Measurements from ENCODE around the gene MTMR3. TPM values are rescaled to one million over a fixed set of nuclear protein-coding genes. Genes with fewer than 3 reads are reported as not detected.

Gene MTMR3
- polyA plus RNA-seq, 1 of the 3 experiments (the other 2 are of a cell fraction), result 20.4 TPM

GRCh38 chr22:29877620-29878019 is 5.4 kb upstream of the MTMR3 start:
- H3K27ac ChIP-seq (ENCODE audit: low read depth in 2 of 2, low read length in 1 of 2), result no peak overlapping the region
- TF ChIP-seq IRF3 (IDR thresholded peaks at IDR 0.05; ENCODE audit: low read depth, low read length), result no peak
- no peak for TF ChIP-seq FOSL2 (IDR thresholded peaks at IDR 0.05; ENCODE audit: borderline replicate concordance, low read depth)
- no peak for TF ChIP-seq RXRA (IDR thresholded peaks at IDR 0.05; ENCODE audit: borderline replicate concordance, low read depth)
- TF ChIP-seq GABPA (IDR thresholded peaks at IDR 0.05; ENCODE audit: low read depth), result no peak
- no peak for TF ChIP-seq MEF2A (IDR thresholded peaks at IDR 0.05; ENCODE audit: borderline replicate concordance, low read depth)
- no peak for TF ChIP-seq EZH2phosphoT487 (IDR thresholded peaks at IDR 0.05; ENCODE audit: borderline replicate concordance, low read depth)
- TF ChIP-seq RCOR1 (IDR thresholded peaks at IDR 0.05; ENCODE audit: low read length), result no peak
- TF ChIP-seq TAF1 (IDR thresholded peaks at IDR 0.05; ENCODE audit: borderline replicate concordance, low read depth, low read length), result no peak
- no peak for TF ChIP-seq FOXM1 (IDR thresholded peaks at IDR 0.05; ENCODE audit: low read depth)
- TF ChIP-seq ELF1 (IDR thresholded peaks at IDR 0.05), result no peak
- TF ChIP-seq USF2 (IDR thresholded peaks at IDR 0.05; ENCODE audit: borderline replicate concordance, low read depth, low read length), result no peak
- no peak for TF ChIP-seq TCF12 (IDR thresholded peaks at IDR 0.05)
- TF ChIP-seq REST (IDR thresholded peaks at IDR 0.05; ENCODE audit: low read depth, low read length), result no peak
- no peak for TF ChIP-seq NFIC (IDR thresholded peaks at IDR 0.05; ENCODE audit: borderline replicate concordance)
- POLR2A ChIA-PET, result no interaction called here
- H3K9me2 ChIP-seq, result no peaks in the 10 kb centered on the region
- no peaks in the 10 kb centered on the region for H3K36me3 ChIP-seq (replicated peaks in 1 of 2; ENCODE audit: control insufficient read depth in 1 of 2, insufficient read depth in 2 of 2, low read length in 1 of 2)
- 59% methylated on average over 2 of the region's 2 CpGs for WGBS (ENCODE audit: low lambda C conversion rate)
- CTCF ChIA-PET, result interaction anchor here (0.8 kb wide), 1 partner anchor 252 kb away, joined by 3 read pairs; no protein-coding TSS in a partner anchor
- H3K4me3 ChIP-seq (ENCODE audit: low read depth in 2 of 2, low read length in 1 of 2), result no peak overlapping the region
- no peaks in the 10 kb centered on the region for H3F3A ChIP-seq (replicated peaks; ENCODE audit: insufficient read depth)
- no peaks in the 10 kb centered on the region for H3K79me2 ChIP-seq (ENCODE audit: insufficient read depth)
- DNase-seq, result no peak
- no peaks in the 10 kb centered on the region for H3K27me3 ChIP-seq (ENCODE audit: insufficient read depth)
- H3K9ac ChIP-seq, result no peak overlapping the region
- H3K9me3 ChIP-seq, result no peaks in the 10 kb centered on the region
- 0 out of 2 replicates have a peak overlapping the region, but pooled peaks have one; percentile 5 for H2AFZ ChIP-seq (ENCODE audit: low read depth)
- H4K20me1 ChIP-seq (ENCODE audit: insufficient read depth), result no peaks in the 10 kb centered on the region
- no peak overlapping the region for H3K4me2 ChIP-seq
- H3K4me1 ChIP-seq (ENCODE audit: control insufficient read depth in 1 of 2, insufficient read depth in 2 of 2, low read depth in 1 of 2, low read length in 1 of 2), result no peaks in the 10 kb centered on the region
